ENCODE data around the gene PRKCZ.

PRKCZ gene

GRCh38 chr1:2049718-2050431 is at the start of gene PRKCZ:
Gene PRKCZ, plus strand, starts transcription at chr1:2050411. Its CDS starts 220 bp downstream, at chr1:2050631.
- peak; percentile 78 to 83 for DNase-seq

- no peak for DNase-seq
These were observed 49.8 kb upstream of the PRKCZ start for GRCh38 chr1:2000432-2000831.

GRCh38 chr1:2000850-2001249 is 49.4 kb upstream of the PRKCZ start:
- DNase-seq, result no peak

GRCh38 chr1:2001773-2002411 is 48.3 kb upstream of the PRKCZ start:
- no peak for DNase-seq

GRCh38 chr1:2003541-2004131 is 46.6 kb upstream of the PRKCZ start, which contains the start of gene CFAP74:
Gene CFAP74, minus strand, starts transcription at chr1:2003786. Its CDS starts 12,830 bp downstream, at chr1:1990956.
- DNase-seq, result peak in 1 of 2 experiments; percentile 60

GRCh38 chr1:2004856-2005255 is 45.4 kb upstream of the PRKCZ start:
- no peak for DNase-seq

- DNase-seq, result no peak
These were observed 40.8 kb upstream of the PRKCZ start for GRCh38 chr1:2009101-2010053.

GRCh38 chr1:2014181-2014580 is 36.0 kb upstream of the PRKCZ start:
- no peak for DNase-seq

- DNase-seq, result no peak
These were observed 35.2 kb upstream of the PRKCZ start for GRCh38 chr1:2014741-2015735.

GRCh38 chr1:2016123-2016522 is 34.1 kb upstream of the PRKCZ start:
- no peak for DNase-seq

- no peak for DNase-seq
These were observed 31.7 kb upstream of the PRKCZ start for GRCh38 chr1:2018217-2019171.

GRCh38 chr1:2019172-2019543 is 31.1 kb upstream of the PRKCZ start, which contains the start of gene GABRD:
Gene GABRD, plus strand, starts transcription at chr1:2019345. Its CDS starts 79 bp downstream, at chr1:2019424.
- no peak for DNase-seq

- DNase-seq, result no peak
These were observed 30.5 kb upstream of the PRKCZ start for GRCh38 chr1:2019571-2020309.

- DNase-seq, result no peak
These were observed 29.9 kb upstream of the PRKCZ start for GRCh38 chr1:2020310-2020655.

GRCh38 chr1:2021550-2021949 is 28.7 kb upstream of the PRKCZ start:
- no peak for DNase-seq

GRCh38 chr1:2022063-2022770 is 28.0 kb upstream of the PRKCZ start:
- no peak for DNase-seq

- no peak for DNase-seq
These were observed 27.0 kb upstream of the PRKCZ start for GRCh38 chr1:2023187-2023586.

GRCh38 chr1:2024451-2024850 is 25.8 kb upstream of the PRKCZ start:
- DNase-seq, result no peak

- no peak for DNase-seq
These were observed 25.3 kb upstream of the PRKCZ start for GRCh38 chr1:2024887-2025286.
